ENCODE data around the gene ANKRD22. TPM values are rescaled to one million over a fixed set of nuclear protein-coding genes. Genes with fewer than 3 reads are reported as not detected.

ANKRD22 gene
- total RNA-seq, 1 donor from 2014 or later, result not detected

DNA sequence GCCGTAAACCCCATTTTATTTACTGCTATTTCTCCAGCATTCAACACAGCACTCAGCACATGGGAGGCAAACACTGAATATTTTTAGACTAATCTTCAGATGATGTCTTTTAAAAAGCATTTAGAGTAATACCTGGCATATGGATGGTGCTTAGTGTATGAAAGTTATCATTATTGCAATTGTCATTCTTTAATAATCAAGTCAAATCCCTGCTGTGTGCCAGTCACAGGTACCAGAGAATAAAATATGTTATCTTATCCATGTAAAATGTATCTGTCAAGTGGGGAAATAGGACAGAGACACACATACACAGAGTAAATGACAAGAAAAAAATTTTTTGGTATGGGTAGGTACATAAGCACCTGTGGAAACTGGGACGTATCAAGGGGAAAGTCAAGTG, 18.5 kb downstream of the ANKRD22 start:
- TF ChIP-seq, protein P1, sequence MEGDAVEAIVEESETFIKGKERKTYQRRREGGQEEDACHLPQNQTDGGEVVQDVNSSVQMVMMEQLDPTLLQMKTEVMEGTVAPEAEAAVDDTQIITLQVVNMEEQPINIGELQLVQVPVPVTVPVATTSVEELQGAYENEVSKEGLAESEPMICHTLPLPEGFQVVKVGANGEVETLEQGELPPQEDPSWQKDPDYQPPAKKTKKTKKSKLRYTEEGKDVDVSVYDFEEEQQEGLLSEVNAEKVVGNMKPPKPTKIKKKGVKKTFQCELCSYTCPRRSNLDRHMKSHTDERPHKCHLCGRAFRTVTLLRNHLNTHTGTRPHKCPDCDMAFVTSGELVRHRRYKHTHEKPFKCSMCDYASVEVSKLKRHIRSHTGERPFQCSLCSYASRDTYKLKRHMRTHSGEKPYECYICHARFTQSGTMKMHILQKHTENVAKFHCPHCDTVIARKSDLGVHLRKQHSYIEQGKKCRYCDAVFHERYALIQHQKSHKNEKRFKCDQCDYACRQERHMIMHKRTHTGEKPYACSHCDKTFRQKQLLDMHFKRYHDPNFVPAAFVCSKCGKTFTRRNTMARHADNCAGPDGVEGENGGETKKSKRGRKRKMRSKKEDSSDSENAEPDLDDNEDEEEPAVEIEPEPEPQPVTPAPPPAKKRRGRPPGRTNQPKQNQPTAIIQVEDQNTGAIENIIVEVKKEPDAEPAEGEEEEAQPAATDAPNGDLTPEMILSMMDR (IDR thresholded peaks at IDR 0.05; ENCODE audit: unreplicated experiment), result no peak
- no peaks in the 10 kb centered on the region for H3K36me3 Mint-ChIP-seq (ENCODE audit: low read depth, unreplicated experiment)
- H3K27me3 Mint-ChIP-seq (ENCODE audit: unreplicated experiment), result no peaks in the 10 kb centered on the region
- H3K4me3 Mint-ChIP-seq (ENCODE audit: unreplicated experiment), result no peak overlapping the region
- no peak overlapping the region for H3K27ac Mint-ChIP-seq (ENCODE audit: unreplicated experiment)
- H3K9me3 Mint-ChIP-seq (ENCODE audit: unreplicated experiment), result no peaks in the 10 kb centered on the region
- no peak for DNase-seq (ENCODE audit: low spot score)
- peaks cover 4% of the 10 kb centered on the region for H3K4me1 Mint-ChIP-seq (ENCODE audit: unreplicated experiment)

DNA sequence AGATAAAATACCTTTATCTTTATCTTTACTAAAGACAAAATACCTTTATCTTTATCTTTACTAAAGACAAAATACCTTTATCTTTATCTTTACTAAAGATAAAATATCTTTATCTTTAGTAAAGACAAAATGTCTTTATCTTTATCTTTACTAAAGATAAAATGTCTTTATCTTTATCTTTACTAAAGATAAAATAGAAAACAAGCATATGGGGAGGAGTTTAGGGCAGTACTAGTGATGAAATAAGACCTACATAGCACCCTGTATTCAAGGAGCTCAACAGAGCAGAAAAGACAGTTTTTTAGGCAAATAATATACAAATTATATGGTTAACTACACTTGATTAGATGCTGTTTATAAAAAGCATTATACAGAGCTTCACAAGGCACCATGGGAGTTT, 19.3 kb downstream of the ANKRD22 start:
- Mint-ChIP-seq H3K27ac (ENCODE audit: unreplicated experiment) (no peak overlapping the region), H3K36me3 (ENCODE audit: low read depth, unreplicated experiment) (no peaks in the 10 kb centered on the region), H3K27me3 (ENCODE audit: unreplicated experiment) (no peaks in the 10 kb centered on the region), H3K4me3 (ENCODE audit: unreplicated experiment) (no peak overlapping the region), H3K9me3 (ENCODE audit: unreplicated experiment) (no peaks in the 10 kb centered on the region), H3K4me1 (ENCODE audit: unreplicated experiment) (peaks cover 4% of the 10 kb centered on the region)
- TF ChIP-seq, protein P1 (IDR thresholded peaks at IDR 0.05; ENCODE audit: unreplicated experiment), result no peak
- no peak for DNase-seq (ENCODE audit: low spot score)

DNA sequence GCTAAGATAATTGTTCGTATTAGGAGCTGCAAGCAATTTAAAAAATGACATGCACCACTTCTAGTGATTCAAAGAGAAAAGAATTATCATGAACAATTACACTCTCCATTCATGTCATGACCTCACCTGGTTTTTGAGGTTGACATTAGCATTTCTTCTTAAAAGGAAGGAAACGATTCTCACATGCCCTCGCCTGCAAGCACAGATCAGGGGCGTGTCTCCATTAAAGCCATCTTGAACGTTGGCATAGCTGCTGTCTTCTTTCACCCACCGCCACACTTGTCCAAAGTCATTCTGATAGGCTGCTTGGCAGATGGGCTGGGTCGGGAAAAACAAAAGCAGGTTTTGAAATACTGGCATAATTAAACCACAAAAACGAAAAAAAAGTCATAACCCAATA, 19.9 kb downstream of the ANKRD22 start:
- Mint-ChIP-seq H3K36me3 (ENCODE audit: low read depth, unreplicated experiment) (no peaks in the 10 kb centered on the region), H3K4me1 (ENCODE audit: unreplicated experiment) (peaks cover 4% of the 10 kb centered on the region), H3K9me3 (ENCODE audit: unreplicated experiment) (no peaks in the 10 kb centered on the region), H3K4me3 (ENCODE audit: unreplicated experiment) (no peak overlapping the region), H3K27me3 (ENCODE audit: unreplicated experiment) (no peaks in the 10 kb centered on the region), H3K27ac (ENCODE audit: unreplicated experiment) (no peak overlapping the region)
- no peak for DNase-seq (ENCODE audit: low spot score)
- TF ChIP-seq, protein P1 (IDR thresholded peaks at IDR 0.05; ENCODE audit: unreplicated experiment), result no peak

DNA sequence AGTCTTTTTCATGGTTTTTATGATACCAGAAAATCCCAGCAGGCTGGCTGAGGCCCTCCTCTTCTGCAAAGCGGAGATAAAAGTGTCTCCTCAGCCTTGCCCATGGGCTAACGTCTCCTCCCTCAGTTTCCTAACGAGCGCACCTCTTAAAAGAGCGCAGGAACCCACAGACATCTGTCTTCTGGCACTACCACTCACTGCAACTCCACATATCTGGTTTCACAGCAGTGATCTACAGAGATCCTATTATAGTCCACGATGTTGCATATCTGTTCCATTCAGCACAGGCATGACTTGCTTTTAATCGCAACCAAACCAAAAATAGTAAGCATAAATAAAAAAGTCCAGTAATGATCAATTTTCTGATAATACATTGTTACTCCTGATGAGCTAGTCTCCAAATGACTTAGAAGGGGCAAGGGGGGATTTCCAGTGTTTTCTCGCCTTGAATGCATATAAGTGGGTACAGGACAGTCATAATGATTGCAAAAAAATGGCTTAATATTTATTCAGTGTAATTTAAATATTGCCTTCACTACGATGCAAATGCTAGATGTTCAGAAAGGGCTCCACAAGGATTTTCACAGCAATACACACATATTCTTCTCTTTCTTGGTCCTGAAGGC, 20.9 kb downstream of the ANKRD22 start:
- no peaks in the 10 kb centered on the region for H3K27me3 Mint-ChIP-seq (ENCODE audit: unreplicated experiment)

DNA sequence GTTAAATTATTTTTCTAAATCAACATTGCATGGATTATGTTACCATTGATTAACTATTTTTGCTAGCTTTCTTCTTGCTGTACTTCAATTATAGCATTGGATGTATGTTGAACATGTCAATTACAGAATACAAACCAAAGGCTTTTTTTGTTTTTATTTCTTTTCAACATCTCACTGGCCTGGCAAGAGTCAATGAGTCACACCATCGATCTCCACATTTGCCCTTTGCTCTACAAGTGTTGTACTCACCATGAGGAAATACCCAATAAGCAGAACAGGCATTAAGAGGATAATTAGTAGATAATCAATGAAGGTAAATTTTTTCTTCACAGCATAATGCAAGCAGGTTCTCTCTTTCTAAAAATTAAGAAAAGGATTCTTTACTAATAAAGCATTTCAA, 23.3 kb downstream of the ANKRD22 start:
- H3K9me3 Mint-ChIP-seq (ENCODE audit: unreplicated experiment), result no peaks in the 10 kb centered on the region
- no peak overlapping the region for H3K4me3 Mint-ChIP-seq (ENCODE audit: unreplicated experiment)
- H3K27me3 Mint-ChIP-seq (ENCODE audit: unreplicated experiment), result no peaks in the 10 kb centered on the region
- H3K27ac Mint-ChIP-seq (ENCODE audit: unreplicated experiment), result no peak overlapping the region
- DNase-seq (ENCODE audit: low spot score), result no peak
- TF ChIP-seq, protein P1 (IDR thresholded peaks at IDR 0.05; ENCODE audit: unreplicated experiment), result no peak
- H3K36me3 Mint-ChIP-seq (ENCODE audit: low read depth, unreplicated experiment), result no peaks in the 10 kb centered on the region
- no peaks in the 10 kb centered on the region for H3K4me1 Mint-ChIP-seq (ENCODE audit: unreplicated experiment)

More for the DNA sequence above, 20.9 kb downstream of the ANKRD22 start:
- H3K27ac Mint-ChIP-seq (ENCODE audit: unreplicated experiment), result no peak overlapping the region
- H3K9me3 Mint-ChIP-seq (ENCODE audit: unreplicated experiment), result no peaks in the 10 kb centered on the region
- no peak for DNase-seq (ENCODE audit: low spot score)
- H3K4me1 Mint-ChIP-seq (ENCODE audit: unreplicated experiment), result peaks cover 4% of the 10 kb centered on the region
- no peak overlapping the region for H3K4me3 Mint-ChIP-seq (ENCODE audit: unreplicated experiment)
- H3K36me3 Mint-ChIP-seq (ENCODE audit: low read depth, unreplicated experiment), result no peaks in the 10 kb centered on the region
- TF ChIP-seq, protein P1 (IDR thresholded peaks at IDR 0.05; ENCODE audit: unreplicated experiment), result no peak

Data from endothelial cell (in vitro differentiated cells).